NT2/D1 (cell line): ENCODE results near the gene AP3B1.

Source experiments
- DNase-seq: peaks from one replicate; pipeline ENCODE4 v3.0.0-alpha.2; 2011; ENCODE audit warnings: low read depth, low spot score
- H3K27me3 ChIP-seq: 2 replicates; pipeline ENCODE4 v1.6.0; 2011; ENCODE audit warnings: mild to moderate bottlenecking; ENCODE audit not compliant: insufficient read length, insufficient read depth
- H3K36me3 ChIP-seq: 2 replicates; pipeline ENCODE4 v1.6.1; 2011; ENCODE audit warnings: mild to moderate bottlenecking, low read length, mixed read lengths; ENCODE audit not compliant: insufficient read depth, insufficient read length
- H3K4me1 ChIP-seq: 2 replicates; pipeline ENCODE4 v1.5.1; 2011; ENCODE audit not compliant: insufficient read depth, insufficient read length
- H3K4me3 ChIP-seq: 2 replicates; pipeline ENCODE4 v1.5.1; 2011; ENCODE audit warnings: low read depth; ENCODE audit not compliant: insufficient read length
- H3K9ac ChIP-seq: 2 replicates; pipeline ENCODE4 v1.6.0; 2011; ENCODE audit warnings: low read depth; ENCODE audit not compliant: insufficient read length
- H3K9me3 ChIP-seq: 2 replicates; pipeline ENCODE4 v1.5.1; 2011; ENCODE audit warnings: mild to moderate bottlenecking, low read length; ENCODE audit not compliant: insufficient read depth
- SUZ12 ChIP-seq: IDR thresholded peaks from 2 replicates; pipeline ENCODE4 v1.6.1; 2011; ENCODE audit not compliant: insufficient read length, insufficient read depth; ENCODE audit errors: extremely low read depth
- YY1 ChIP-seq: IDR thresholded peaks from 2 replicates; pipeline ENCODE4 v1.6.1; 2011; ENCODE audit not compliant: insufficient read length, insufficient read depth
- ZNF274 ChIP-seq: IDR thresholded peaks from 2 replicates; pipeline ENCODE4 v1.6.1; 2011; ENCODE audit warnings: mild to moderate bottlenecking, low read depth, low read length

AP3B1 gene

GRCh38 chr5:78113689-78114264 lies 180.7 kb downstream of the AP3B1 start:
- Histone ChIP-seq H3K4me3 (no peak overlapping the region), H3K36me3 (peaks cover 19% of the 10 kb centered on the region), H3K27me3 (no peaks in the 10 kb centered on the region), H3K9me3 (no peaks in the 10 kb centered on the region), H3K4me1 (no peaks in the 10 kb centered on the region), H3K9ac (no peak overlapping the region)
- DNase-seq = no peak
- TF ChIP-seq YY1 (no peak), SUZ12 (no peak), ZNF274 (no peak)

- no peak overlapping the region for H3K9ac ChIP-seq
- no peaks in the 10 kb centered on the region for H3K9me3 ChIP-seq
- DNase-seq = no peak
- H3K36me3 ChIP-seq = peaks cover 18% of the 10 kb centered on the region
- H3K27me3 ChIP-seq = no peaks in the 10 kb centered on the region
- H3K4me3 ChIP-seq = no peak overlapping the region
- H3K4me1 ChIP-seq = no peaks in the 10 kb centered on the region
- TF ChIP-seq YY1 = no peak
- TF ChIP-seq ZNF274 = no peak
- no peak for TF ChIP-seq SUZ12
Measured at GRCh38 chr5:78112931-78113330, 181.6 kb downstream of the AP3B1 start.

- Histone ChIP-seq H3K4me1 (no peaks in the 10 kb centered on the region), H3K4me3 (no peak overlapping the region), H3K27me3 (no peaks in the 10 kb centered on the region), H3K36me3 (peaks cover 17% of the 10 kb centered on the region), H3K9ac (no peak overlapping the region), H3K9me3 (no peaks in the 10 kb centered on the region)
- TF ChIP-seq YY1 = no peak
- TF ChIP-seq SUZ12 = no peak
- TF ChIP-seq ZNF274 = no peak
- DNase-seq = no peak
Measured at GRCh38 chr5:78109891-78110324, 184.6 kb downstream of the AP3B1 start.

GRCh38 chr5:78108564-78108963 lies 185.9 kb downstream of the AP3B1 start:
- H3K4me3 ChIP-seq = no peak overlapping the region
- no peaks in the 10 kb centered on the region for H3K27me3 ChIP-seq
- TF ChIP-seq ZNF274 (no peak), YY1 (no peak), SUZ12 (no peak)
- DNase-seq = no peak
- H3K4me1 ChIP-seq = no peaks in the 10 kb centered on the region
- no peaks in the 10 kb centered on the region for H3K9me3 ChIP-seq
- H3K36me3 ChIP-seq = peaks cover 8% of the 10 kb centered on the region
- no peak overlapping the region for H3K9ac ChIP-seq

GRCh38 chr5:78103232-78103918 lies 191.1 kb downstream of the AP3B1 start:
- no peak for TF ChIP-seq YY1
- TF ChIP-seq ZNF274 = no peak
- no peak for TF ChIP-seq SUZ12
- Histone ChIP-seq H3K4me3 (no peak overlapping the region), H3K27me3 (no peaks in the 10 kb centered on the region), H3K36me3 (peaks cover 17% of the 10 kb centered on the region), H3K9ac (no peak overlapping the region), H3K9me3 (peaks cover 6% of the 10 kb centered on the region; the same call in 1 of the 2 replicates), H3K4me1 (no peaks in the 10 kb centered on the region)
- no peak for DNase-seq

- Histone ChIP-seq H3K27me3 (no peaks in the 10 kb centered on the region), H3K9ac (no peak overlapping the region), H3K4me3 (no peak overlapping the region), H3K9me3 (peaks cover 6% of the 10 kb centered on the region; the same call in 1 of the 2 replicates), H3K4me1 (no peaks in the 10 kb centered on the region), H3K36me3 (peaks cover 17% of the 10 kb centered on the region)
- TF ChIP-seq ZNF274 (no peak), YY1 (no peak), SUZ12 (no peak)
- DNase-seq = no peak
Measured at GRCh38 chr5:78102500-78102899, 192.0 kb downstream of the AP3B1 start.

- no peak overlapping the region for H3K9ac ChIP-seq
Measured at GRCh38 chr5:78095125-78095524, 199.4 kb downstream of the AP3B1 start.

More at GRCh38 chr5:78095125-78095524, 199.4 kb downstream of the AP3B1 start:
- Histone ChIP-seq H3K4me1 (no peaks in the 10 kb centered on the region), H3K4me3 (no peak overlapping the region), H3K27me3 (no peaks in the 10 kb centered on the region), H3K9me3 (peaks cover 13% of the 10 kb centered on the region; the same call in 1 of the 2 replicates), H3K36me3 (peaks cover 20% of the 10 kb centered on the region)
- no peak for TF ChIP-seq ZNF274
- no peak for TF ChIP-seq YY1
- TF ChIP-seq SUZ12 = no peak
- no peak for DNase-seq
